Glutamatergic neuron (in vitro differentiated cells): ENCODE data around the gene MTFR2. TPM values are rescaled to one million over a fixed set of nuclear protein-coding genes. Genes with fewer than 3 reads are reported as not detected.
"Not testable (repeated sequence)": the region's sequence is repeated elsewhere in the genome, so short reads cannot be mapped to it uniquely, and the experiment has no call there.

ENCODE experiments used
- DNase-seq: peaks from one replicate; pipeline ENCODE4 v3.0.0; 2022
- H3K27ac Mint-ChIP-seq: one replicate; pipeline ENCODE4 v1.8.0; 2020; ENCODE audit warnings: mild to moderate bottlenecking, mixed read lengths, inconsistent platforms; ENCODE audit not compliant: unreplicated experiment
- H3K27me3 Mint-ChIP-seq: one replicate; pipeline ENCODE4 v1.8.0; 2020; ENCODE audit warnings: mild to moderate bottlenecking, moderate library complexity, mixed read lengths, inconsistent platforms; ENCODE audit not compliant: unreplicated experiment
- H3K36me3 Mint-ChIP-seq: one replicate; pipeline ENCODE4 v1.8.0; 2020; ENCODE audit warnings: mild to moderate bottlenecking, mixed read lengths, inconsistent platforms; ENCODE audit not compliant: unreplicated experiment
- H3K4me1 Mint-ChIP-seq: one replicate; pipeline ENCODE4 v1.8.0; 2020; ENCODE audit warnings: mild to moderate bottlenecking, low read depth, mixed read lengths, inconsistent platforms; ENCODE audit not compliant: unreplicated experiment
- H3K4me3 Mint-ChIP-seq: one replicate; pipeline ENCODE4 v1.8.0; 2020; ENCODE audit warnings: mild to moderate bottlenecking, mixed read lengths, inconsistent platforms; ENCODE audit not compliant: unreplicated experiment
- H3K9me3 Mint-ChIP-seq: one replicate; pipeline ENCODE4 v1.8.0; 2020; ENCODE audit warnings: mild to moderate bottlenecking, moderate library complexity, mixed read lengths, inconsistent platforms; ENCODE audit not compliant: unreplicated experiment
- total RNA-seq: library from RNA; stranded (reverse); fragmentation: NEBNext Ultra II Directional; extraction: Animal tissue kit (Norgen Biotek cat#: 25700); gene quantifications from one replicate; pipeline ENCODE4 v1.2.1, GENCODE V29; 2021; ENCODE audit not compliant: unreplicated experiment
- TF ChIP-seq, protein P1 (sequence below): fragments of 200-600 bp; sonication (generic); IDR thresholded peaks from one replicate; pipeline ENCODE4 v1.5.0; 2021; ENCODE audit not compliant: partially characterized antibody, unreplicated experiment

Gene MTFR2
- total RNA-seq, 1 donor from 2014 or later = 1.9 TPM

GRCh38 chr6:136226674-136227377, 23.3 kb downstream of the MTFR2 start:
- Mint-ChIP-seq H3K27ac (no peak overlapping the region), H3K27me3 (no peaks in the 10 kb centered on the region), H3K9me3 (no peaks in the 10 kb centered on the region), H3K4me3 (no peak overlapping the region), H3K36me3 (no peaks in the 10 kb centered on the region), H3K4me1 (no peaks in the 10 kb centered on the region)
- TF ChIP-seq, protein P1, sequence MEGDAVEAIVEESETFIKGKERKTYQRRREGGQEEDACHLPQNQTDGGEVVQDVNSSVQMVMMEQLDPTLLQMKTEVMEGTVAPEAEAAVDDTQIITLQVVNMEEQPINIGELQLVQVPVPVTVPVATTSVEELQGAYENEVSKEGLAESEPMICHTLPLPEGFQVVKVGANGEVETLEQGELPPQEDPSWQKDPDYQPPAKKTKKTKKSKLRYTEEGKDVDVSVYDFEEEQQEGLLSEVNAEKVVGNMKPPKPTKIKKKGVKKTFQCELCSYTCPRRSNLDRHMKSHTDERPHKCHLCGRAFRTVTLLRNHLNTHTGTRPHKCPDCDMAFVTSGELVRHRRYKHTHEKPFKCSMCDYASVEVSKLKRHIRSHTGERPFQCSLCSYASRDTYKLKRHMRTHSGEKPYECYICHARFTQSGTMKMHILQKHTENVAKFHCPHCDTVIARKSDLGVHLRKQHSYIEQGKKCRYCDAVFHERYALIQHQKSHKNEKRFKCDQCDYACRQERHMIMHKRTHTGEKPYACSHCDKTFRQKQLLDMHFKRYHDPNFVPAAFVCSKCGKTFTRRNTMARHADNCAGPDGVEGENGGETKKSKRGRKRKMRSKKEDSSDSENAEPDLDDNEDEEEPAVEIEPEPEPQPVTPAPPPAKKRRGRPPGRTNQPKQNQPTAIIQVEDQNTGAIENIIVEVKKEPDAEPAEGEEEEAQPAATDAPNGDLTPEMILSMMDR = no peak
- no peak for DNase-seq

DNA sequence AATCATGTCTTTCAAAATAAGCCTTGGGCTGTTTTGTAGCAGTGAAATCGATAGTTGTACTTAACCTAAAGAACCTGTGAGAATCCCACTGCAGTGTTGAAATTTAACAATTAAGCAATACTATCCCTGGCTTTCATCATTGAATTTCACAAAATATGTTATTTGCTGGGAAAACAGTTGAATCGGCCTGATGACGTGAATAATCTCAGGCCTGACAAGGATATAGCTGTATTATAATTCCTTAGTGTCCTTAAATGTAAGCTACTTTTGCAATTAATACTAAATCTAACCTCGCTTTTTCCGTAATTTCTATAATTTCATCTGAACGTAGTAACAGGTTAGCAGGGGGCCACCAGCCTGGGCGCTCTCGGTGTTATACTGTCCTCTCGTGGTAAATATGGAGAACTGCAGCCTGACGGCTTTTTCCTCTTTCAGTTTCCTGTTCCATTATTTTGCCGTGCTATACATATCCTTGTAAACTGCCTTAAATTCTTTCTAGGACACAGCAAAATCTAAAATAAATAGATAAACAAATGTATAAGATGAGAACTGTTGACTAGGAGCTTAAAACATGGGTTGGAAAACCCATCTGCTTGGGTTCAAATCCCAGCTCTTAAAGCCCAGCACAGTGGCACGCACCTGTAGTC, 24.0 kb downstream of the MTFR2 start:
- peak; percentile 51 for DNase-seq
- no peak overlapping the region for H3K4me3 Mint-ChIP-seq

GRCh38 chr6:136225496-136225895, 24.6 kb downstream of the MTFR2 start:
- TF ChIP-seq, protein P1 = no peak
- no peak for DNase-seq
- no peaks in the 10 kb centered on the region for H3K27me3 Mint-ChIP-seq
- no peak overlapping the region for H3K4me3 Mint-ChIP-seq
- H3K4me1 Mint-ChIP-seq = no peaks in the 10 kb centered on the region
- no peaks in the 10 kb centered on the region for H3K9me3 Mint-ChIP-seq
- no peaks in the 10 kb centered on the region for H3K36me3 Mint-ChIP-seq
- no peak overlapping the region for H3K27ac Mint-ChIP-seq

More for the DNA sequence above, 24.0 kb downstream of the MTFR2 start:
- H3K27ac Mint-ChIP-seq = no peak overlapping the region
- no peaks in the 10 kb centered on the region for H3K36me3 Mint-ChIP-seq
- no peaks in the 10 kb centered on the region for H3K9me3 Mint-ChIP-seq
- H3K27me3 Mint-ChIP-seq = no peaks in the 10 kb centered on the region
- TF ChIP-seq, protein P1 = peak; percentile 100
- H3K4me1 Mint-ChIP-seq = no peaks in the 10 kb centered on the region

- H3K4me1 Mint-ChIP-seq, H3K4me3 Mint-ChIP-seq: not testable (repeated sequence)
These were observed 25.1 kb downstream of the MTFR2 start for GRCh38 chr6:136224974-136225373.

GRCh38 chr6:136216503-136217401, 33.4 kb downstream of the MTFR2 start:
- no peaks in the 10 kb centered on the region for H3K36me3 Mint-ChIP-seq
- DNase-seq = no peak
- TF ChIP-seq, protein P1 = no peak
- H3K4me3 Mint-ChIP-seq = no peak overlapping the region
- H3K4me1 Mint-ChIP-seq = no peaks in the 10 kb centered on the region
- no peaks in the 10 kb centered on the region for H3K9me3 Mint-ChIP-seq
- no peak overlapping the region for H3K27ac Mint-ChIP-seq
- peaks cover 4% of the 10 kb centered on the region for H3K27me3 Mint-ChIP-seq

More at GRCh38 chr6:136224974-136225373, 25.1 kb downstream of the MTFR2 start:
- H3K27ac Mint-ChIP-seq, H3K9me3 Mint-ChIP-seq, H3K27me3 Mint-ChIP-seq, DNase-seq, H3K36me3 Mint-ChIP-seq: not testable (repeated sequence)
